GM19467 (cell line): ENCODE measurements around the gene TAF5.
"Not testable (repeated sequence)": the region's sequence is repeated elsewhere in the genome, so short reads cannot be mapped to it uniquely, and the experiment has no call there.

ENCODE experiments used
- ATAC-seq: cut with Tn5 transposase; IDR thresholded peaks from one replicate; pipeline ENCODE4 v1.9.1; 2021; ENCODE audit warnings: mild to moderate bottlenecking, moderate library complexity; ENCODE audit not compliant: unreplicated experiment

TAF5 gene

GRCh38 chr10:103367782-103368518, at the start of gene TAF5:
TSS of gene TAF5 (plus strand) at chr10:103367976. CDS start at chr10:103367990, 14 bp downstream.
- peak; percentile 51 for ATAC-seq

- ATAC-seq, result no peak
Observed at GRCh38 chr10:103327906-103328305, 39.9 kb upstream of the TAF5 start.

- ATAC-seq, result no peak
Observed at GRCh38 chr10:103333934-103334520, 33.7 kb upstream of the TAF5 start.

- no peak for ATAC-seq
Observed at GRCh38 chr10:103334567-103334966, 33.2 kb upstream of the TAF5 start.

- ATAC-seq, result no peak
Observed at GRCh38 chr10:103336370-103336769, 31.4 kb upstream of the TAF5 start.

- peak; percentile 6 for ATAC-seq
Observed at GRCh38 chr10:103350175-103350516, 17.6 kb upstream of the TAF5 start.

GRCh38 chr10:103350517-103351260, 17.1 kb upstream of the TAF5 start, which contains the start of gene PCGF6:
TSS of gene PCGF6 (minus strand) at chr10:103351140. CDS start at chr10:103351066, 74 bp downstream.
- peak; percentile 70 for ATAC-seq

GRCh38 chr10:103353281-103353680, 14.5 kb upstream of the TAF5 start:
- no peak for ATAC-seq

GRCh38 chr10:103354567-103354966, 13.2 kb upstream of the TAF5 start:
- ATAC-seq, result not testable (repeated sequence)

- ATAC-seq, result no peak
Observed at GRCh38 chr10:103355906-103356599, 11.7 kb upstream of the TAF5 start.

- not testable (repeated sequence) for ATAC-seq
Observed at GRCh38 chr10:103359493-103359892, 8.3 kb upstream of the TAF5 start.

GRCh38 chr10:103360791-103361190, 7.0 kb upstream of the TAF5 start:
- ATAC-seq, result not testable (repeated sequence)

GRCh38 chr10:103367379-103367781, 396 bp upstream of the TAF5 start:
- no peak for ATAC-seq

- ATAC-seq, result no peak
Observed at GRCh38 chr10:103373544-103373943, 5.8 kb downstream of the TAF5 start.

GRCh38 chr10:103374263-103374662, 6.5 kb downstream of the TAF5 start:
- ATAC-seq, result no peak

GRCh38 chr10:103382769-103383168, 15.0 kb downstream of the TAF5 start:
- no peak for ATAC-seq

- no peak for ATAC-seq
Observed at GRCh38 chr10:103394180-103394579, 26.4 kb downstream of the TAF5 start.

- ATAC-seq, result no peak
Observed at GRCh38 chr10:103395754-103396066, 27.9 kb downstream of the TAF5 start.

- peak; percentile 98 for ATAC-seq
Observed at GRCh38 chr10:103396067-103396788, 28.5 kb downstream of the TAF5 start, which contains the start of the genes ATP5MK and PDCD11. TSS of gene ATP5MK (minus strand) at chr10:103396475. CDS start at chr10:103392457, 4,018 bp downstream. TSS of gene PDCD11 (plus strand) at chr10:103396626. CDS start at chr10:103398427, 1,801 bp downstream.

- ATAC-seq, result no peak
Observed at GRCh38 chr10:103396789-103397087, 29.0 kb downstream of the TAF5 start.
